Natural killer cell treated with Interleukin-12 subunit alpha and Interleukin-12 subunit beta and Interleukin-15 and Interleukin-18, amount 100 ng/mL, for 72 hours (primary cell): Measurements from ENCODE around the gene CDK12. TPM values are rescaled to one million over a fixed set of nuclear protein-coding genes. Genes with fewer than 3 reads are reported as not detected.
"Not testable (repeated sequence)": the region's sequence is repeated elsewhere in the genome, so short reads cannot be mapped to it uniquely, and the experiment has no call there.

ENCODE experiments used
- ATAC-seq, 2 donors: fragments of 150-1000 bp; cut with Tn5 transposase in 1 of 2; sonication (Bioruptor Pico), chemical (Tn5 transposase) in 1 of 2; 2 replicates each; pipeline ENCODE4 v1.10.0; 2021
- DNase-seq: peaks from one replicate; pipeline ENCODE4 v3.0.0; 2022; ENCODE audit warnings: low spot score
- H3K27ac Mint-ChIP-seq, 2 donors: 1 replicate in 1 of 2; 2 replicates in 1 of 2; pipeline ENCODE4 v1.8.0; 2022; ENCODE audit warnings: mixed read lengths in 2 of 2, mild to moderate bottlenecking in 1 of 2, moderate library complexity in 1 of 2
- H3K27me3 Mint-ChIP-seq, 2 donors: 1 replicate in 1 of 2; 2 replicates in 1 of 2; pipeline ENCODE4 v1.8.0; 2022; ENCODE audit warnings: mixed read lengths in 2 of 2
- H3K36me3 Mint-ChIP-seq: one replicate; pipeline ENCODE4 v1.8.0; 2022; ENCODE audit warnings: mixed read lengths
- H3K4me1 Mint-ChIP-seq, 2 donors: 1 replicate in 1 of 2; 2 replicates in 1 of 2; pipeline ENCODE4 v1.8.0; 2022; ENCODE audit warnings: low read depth in 2 of 2, mixed read lengths in 2 of 2, mild to moderate bottlenecking in 1 of 2
- H3K4me3 Mint-ChIP-seq: one replicate; pipeline ENCODE4 v1.8.0; 2022; ENCODE audit warnings: mixed read lengths
- H3K9me3 Mint-ChIP-seq: 2 replicates; pipeline ENCODE4 v1.8.0; 2022; ENCODE audit warnings: mixed read lengths
- total RNA-seq, 2 donors: library from RNA; stranded (reverse); gene quantifications; one replicate each; pipeline ENCODE4 v1.2.3, GENCODE V29; 2022

CDK12 gene
- total RNA-seq, 2 donors from 2014 or later: 88.5 to 133 TPM

- H3K4me1 Mint-ChIP-seq, H3K27ac Mint-ChIP-seq, H3K4me3 Mint-ChIP-seq, ATAC-seq, H3K9me3 Mint-ChIP-seq, H3K27me3 Mint-ChIP-seq, H3K36me3 Mint-ChIP-seq, DNase-seq: not testable (repeated sequence)
These were observed 83.1 kb downstream of the CDK12 start for GRCh38 chr17:39544361-39544760.

GRCh38 chr17:39547713-39548478, 86.6 kb downstream of the CDK12 start:
- peaks cover 0 to 2% of the 10 kb centered on the region in 2 donors for H3K4me1 Mint-ChIP-seq
- H3K27ac Mint-ChIP-seq: no peak overlapping the region
- no peak overlapping the region for H3K4me3 Mint-ChIP-seq
- ATAC-seq: peak; percentile 70 to 73
- H3K36me3 Mint-ChIP-seq: no peaks in the 10 kb centered on the region
- DNase-seq: peak; percentile 76
- H3K27me3 Mint-ChIP-seq: no peaks in the 10 kb centered on the region
- no peaks in the 10 kb centered on the region for H3K9me3 Mint-ChIP-seq

DNA sequence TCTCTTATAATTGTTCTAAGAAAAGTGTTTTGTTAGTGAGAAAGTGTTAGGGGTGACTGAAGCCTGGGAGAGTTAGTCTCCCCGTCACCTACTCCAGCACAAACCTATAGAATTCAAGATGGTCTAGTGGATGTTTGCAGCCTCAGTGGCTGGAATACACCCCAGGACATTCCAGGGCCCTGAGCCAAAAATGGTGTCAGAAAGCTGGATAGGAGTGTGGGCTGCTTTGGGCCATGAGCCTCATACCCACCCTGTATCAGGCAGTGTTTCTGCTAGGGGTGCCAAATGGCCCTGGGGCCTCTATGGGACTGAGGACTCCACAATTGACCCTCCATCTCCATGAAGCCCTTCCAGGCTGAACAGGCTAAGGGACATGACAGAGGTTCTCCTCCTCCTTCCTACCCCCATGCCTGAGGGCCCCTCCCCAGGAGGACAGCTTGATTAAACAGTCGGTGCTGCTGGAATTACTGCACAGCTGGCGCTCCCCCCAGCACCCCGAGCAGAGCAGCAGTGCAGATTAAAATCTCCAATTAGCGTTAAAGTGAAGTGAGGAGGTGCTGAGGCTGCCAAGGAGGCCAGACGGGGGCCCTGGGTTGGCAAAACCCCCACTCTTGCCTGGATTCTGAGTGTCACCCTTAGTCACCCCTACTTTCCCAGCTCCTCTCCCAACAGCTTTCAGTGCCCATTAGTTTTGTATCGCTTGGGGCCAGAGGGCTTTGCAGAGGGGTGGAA, 87.4 kb downstream of the CDK12 start:
- Mint-ChIP-seq H3K4me3 (no peak overlapping the region), H3K9me3 (no peaks in the 10 kb centered on the region), H3K36me3 (no peaks in the 10 kb centered on the region), H3K4me1 (peaks cover 0 to 2% of the 10 kb centered on the region in 2 donors), H3K27me3 (no peaks in the 10 kb centered on the region), H3K27ac (no peak overlapping the region)
- ATAC-seq (no peak), DNase-seq (no peak)

- no peak overlapping the region for H3K27ac Mint-ChIP-seq
- no peaks in the 10 kb centered on the region for H3K36me3 Mint-ChIP-seq
- H3K9me3 Mint-ChIP-seq: no peaks in the 10 kb centered on the region
- no peak overlapping the region for H3K4me3 Mint-ChIP-seq
- ATAC-seq (no peak), DNase-seq (no peak)
- H3K4me1 Mint-ChIP-seq: peaks cover 0 to 2% of the 10 kb centered on the region in 2 donors
- no peaks in the 10 kb centered on the region for H3K27me3 Mint-ChIP-seq
These were observed 88.7 kb downstream of the CDK12 start for GRCh38 chr17:39549747-39550573.

GRCh38 chr17:39551879-39552278, 90.6 kb downstream of the CDK12 start:
- no peak overlapping the region for H3K4me3 Mint-ChIP-seq
- H3K27me3 Mint-ChIP-seq: no peaks in the 10 kb centered on the region
- ATAC-seq (no peak), DNase-seq (no peak)
- peaks cover 0 to 2% of the 10 kb centered on the region in 2 donors for H3K4me1 Mint-ChIP-seq
- no peaks in the 10 kb centered on the region for H3K9me3 Mint-ChIP-seq
- H3K27ac Mint-ChIP-seq: no peak overlapping the region
- no peaks in the 10 kb centered on the region for H3K36me3 Mint-ChIP-seq

DNA sequence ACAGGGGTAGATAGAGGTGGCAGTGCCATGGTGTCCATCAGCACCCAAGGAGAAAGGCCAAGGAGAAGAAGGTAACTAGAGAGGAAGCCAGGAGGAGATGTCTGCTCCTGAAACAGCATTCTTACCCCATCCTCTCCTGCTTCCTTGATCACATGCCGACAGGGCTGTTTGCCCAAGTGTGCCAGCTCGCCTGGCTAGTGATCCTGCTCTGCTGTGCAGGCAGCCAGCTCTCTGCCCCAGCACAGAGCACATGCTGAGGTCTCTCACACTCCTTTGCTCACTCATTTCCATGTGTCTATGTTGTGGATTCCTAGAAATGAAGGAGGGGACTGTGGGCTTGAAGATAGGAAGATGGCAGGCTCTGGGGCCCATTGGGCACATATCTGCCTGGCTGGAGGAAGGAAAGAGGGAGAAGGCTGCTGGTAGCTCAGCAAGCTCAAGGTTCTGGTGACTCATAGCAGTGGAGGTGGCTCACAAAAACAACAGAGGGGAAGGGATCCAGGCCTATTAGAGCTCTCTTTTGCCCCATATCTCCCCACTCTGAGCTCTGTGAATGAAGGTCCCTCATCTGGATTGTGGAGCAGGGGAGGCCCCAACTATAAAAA, 92.2 kb downstream of the CDK12 start:
- H3K9me3 Mint-ChIP-seq: no peaks in the 10 kb centered on the region
- H3K36me3 Mint-ChIP-seq: no peaks in the 10 kb centered on the region
- ATAC-seq: no peak
- DNase-seq: no peak
- H3K27me3 Mint-ChIP-seq: no peaks in the 10 kb centered on the region
- no peak overlapping the region for H3K27ac Mint-ChIP-seq
- H3K4me1 Mint-ChIP-seq: peaks cover 0 to 2% of the 10 kb centered on the region in 2 donors
- H3K4me3 Mint-ChIP-seq: no peak overlapping the region

DNA sequence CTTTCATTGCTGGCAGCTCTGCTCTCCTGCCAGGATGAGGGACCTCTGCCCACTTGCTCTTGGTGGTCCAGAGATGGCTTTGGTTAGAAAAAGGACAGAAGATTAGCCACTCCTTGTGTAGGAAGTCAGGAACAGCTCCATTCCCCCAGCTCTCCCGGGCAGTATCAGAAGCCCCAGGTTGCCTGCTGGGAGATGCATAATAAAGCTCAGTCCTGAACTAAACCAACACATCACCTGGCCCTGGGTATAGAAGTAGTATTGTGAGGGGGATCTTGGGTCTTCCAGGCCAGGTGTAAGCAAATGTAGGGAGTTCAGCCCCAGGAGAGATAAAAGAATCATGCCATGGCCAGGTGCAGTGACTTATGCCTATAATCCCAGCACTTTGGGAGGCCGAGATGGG, 94.1 kb downstream of the CDK12 start:
- Mint-ChIP-seq H3K27me3 (no peaks in the 10 kb centered on the region), H3K27ac (no peak overlapping the region), H3K4me3 (no peak overlapping the region), H3K9me3 (no peaks in the 10 kb centered on the region), H3K4me1 (no peaks in the 10 kb centered on the region), H3K36me3 (peaks cover 3% of the 10 kb centered on the region)
- no peak for ATAC-seq
- DNase-seq: no peak

DNA sequence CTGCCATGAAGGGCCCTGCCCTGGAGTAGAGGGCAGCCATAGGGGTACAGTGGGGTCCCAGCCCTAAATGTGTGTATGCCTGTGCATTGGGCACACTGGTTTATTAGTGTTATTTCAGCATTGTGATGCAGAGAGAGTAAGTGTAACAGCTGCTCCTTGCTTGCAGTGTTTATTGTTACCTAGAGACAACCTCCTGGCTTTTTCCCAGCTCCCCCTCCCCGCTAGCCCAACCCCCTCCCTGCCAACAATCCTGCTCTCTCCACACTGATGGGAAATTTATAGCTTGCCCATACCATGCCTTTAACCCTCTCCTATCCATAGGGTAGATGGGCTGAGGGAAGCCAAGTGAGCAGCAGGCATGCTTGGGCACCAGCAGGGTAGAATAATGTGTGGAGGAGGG, 95.1 kb downstream of the CDK12 start:
- H3K27ac Mint-ChIP-seq: no peak overlapping the region
- DNase-seq: no peak

DNA sequence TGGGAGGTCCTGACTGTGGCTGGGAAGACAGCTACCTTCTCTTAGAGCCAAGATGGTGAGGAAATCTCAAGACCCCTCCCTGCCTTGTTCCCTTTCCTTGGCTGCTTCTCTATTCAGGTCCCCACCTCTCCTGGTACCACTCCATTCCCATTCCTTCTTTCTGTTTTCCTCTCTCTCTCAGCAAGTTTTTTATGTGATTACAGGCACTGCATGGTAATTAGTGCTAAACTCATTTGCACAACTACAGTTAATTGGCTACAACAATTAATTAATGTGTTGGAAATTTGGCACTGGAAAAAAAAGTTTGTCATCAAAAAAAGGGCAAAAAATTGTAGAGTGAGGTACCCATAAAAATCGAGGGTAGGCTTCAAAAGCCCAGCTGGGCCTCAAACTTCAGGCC, 101.1 kb downstream of the CDK12 start:
- DNase-seq (no peak), ATAC-seq (no peak)
- Mint-ChIP-seq H3K4me1 (peaks cover 0 to 9% of the 10 kb centered on the region in 2 donors), H3K36me3 (peaks cover 9% of the 10 kb centered on the region), H3K27me3 (no peaks in the 10 kb centered on the region), H3K27ac (no peak overlapping the region), H3K9me3 (no peaks in the 10 kb centered on the region), H3K4me3 (no peak overlapping the region)

More for the DNA sequence above, 95.1 kb downstream of the CDK12 start:
- no peak for ATAC-seq
- Mint-ChIP-seq H3K36me3 (peaks cover 5% of the 10 kb centered on the region), H3K4me3 (no peak overlapping the region), H3K4me1 (no peaks in the 10 kb centered on the region), H3K27me3 (no peaks in the 10 kb centered on the region), H3K9me3 (no peaks in the 10 kb centered on the region)

GRCh38 chr17:39562976-39563375, 101.7 kb downstream of the CDK12 start:
- H3K4me1 Mint-ChIP-seq: peaks cover 0 to 9% of the 10 kb centered on the region in 2 donors
- H3K9me3 Mint-ChIP-seq: no peaks in the 10 kb centered on the region
- H3K27me3 Mint-ChIP-seq: no peaks in the 10 kb centered on the region
- peaks cover 9% of the 10 kb centered on the region for H3K36me3 Mint-ChIP-seq
- no peak overlapping the region for H3K4me3 Mint-ChIP-seq
- ATAC-seq: no peak
- no peak for DNase-seq
- no peak overlapping the region for H3K27ac Mint-ChIP-seq

GRCh38 chr17:39563476-39563875, 102.2 kb downstream of the CDK12 start:
- H3K27ac Mint-ChIP-seq: no peak overlapping the region
- H3K9me3 Mint-ChIP-seq: no peaks in the 10 kb centered on the region
- ATAC-seq (no peak), DNase-seq (no peak)
- H3K4me1 Mint-ChIP-seq: peaks cover 0 to 9% of the 10 kb centered on the region in 2 donors
- H3K27me3 Mint-ChIP-seq: no peaks in the 10 kb centered on the region
- H3K36me3 Mint-ChIP-seq: peaks cover 9% of the 10 kb centered on the region
- H3K4me3 Mint-ChIP-seq: no peak overlapping the region

- no peaks in the 10 kb centered on the region for H3K27me3 Mint-ChIP-seq
- H3K9me3 Mint-ChIP-seq: no peaks in the 10 kb centered on the region
- H3K4me1 Mint-ChIP-seq: peaks cover 0 to 9% of the 10 kb centered on the region in 2 donors
- H3K27ac Mint-ChIP-seq: no peak overlapping the region
- no peak for DNase-seq
- H3K4me3 Mint-ChIP-seq: no peak overlapping the region
- H3K36me3 Mint-ChIP-seq: peaks cover 9% of the 10 kb centered on the region
- no peak for ATAC-seq
These were observed 103.0 kb downstream of the CDK12 start for GRCh38 chr17:39564211-39564848.
